Measurements from ENCODE around the gene TFG.

TFG gene

GRCh38 chr3:100730524-100730923 is 21.2 kb downstream of the TFG start:
- TF ChIP-seq CTCF (IDR thresholded peaks at IDR 0.05), result no peak

GRCh38 chr3:100732435-100732834 is 23.1 kb downstream of the TFG start:
- no peak for TF ChIP-seq CTCF (IDR thresholded peaks at IDR 0.05)

- TF ChIP-seq CTCF (IDR thresholded peaks at IDR 0.05), result peak; percentile 56; the same call in 1 of the 2 replicates
Measured at GRCh38 chr3:100737334-100737733, 28.0 kb downstream of the TFG start.

- TF ChIP-seq CTCF (IDR thresholded peaks at IDR 0.05), result no peak
Measured at GRCh38 chr3:100740207-100740606, 30.9 kb downstream of the TFG start.

GRCh38 chr3:100743535-100743934 is 34.2 kb downstream of the TFG start:
- TF ChIP-seq CTCF (IDR thresholded peaks at IDR 0.05), result no peak

- no peak for TF ChIP-seq CTCF (IDR thresholded peaks at IDR 0.05)
Measured at GRCh38 chr3:100744671-100745070, 35.4 kb downstream of the TFG start.

GRCh38 chr3:100745617-100746016 is 36.3 kb downstream of the TFG start:
- TF ChIP-seq CTCF (IDR thresholded peaks at IDR 0.05), result no peak

GRCh38 chr3:100746092-100746491 is 36.8 kb downstream of the TFG start:
- TF ChIP-seq CTCF (IDR thresholded peaks at IDR 0.05), result no peak
